Smooth muscle cell (in vitro differentiated cells): ENCODE results near the gene URAD. TPM values are rescaled to one million over a fixed set of nuclear protein-coding genes. Genes with fewer than 3 reads are reported as not detected.

Experiments
- DNase-seq: peaks from one replicate; lab custom pipeline; 2025; ENCODE audit not compliant: unreplicated experiment; lab: John Stamatoyannopoulos, UW
- H2AFZ ChIP-seq: fragments of 200-600 bp; sonication (generic); 2 replicates; pipeline ENCODE4 v1.6.0; 2016; ENCODE audit warnings: antibody characterized with exemption, low read depth, mild to moderate bottlenecking
- H3F3A ChIP-seq: fragments of 200-600 bp; sonication (generic); 2 replicates; pipeline ENCODE4 v1.6.0; 2017; ENCODE audit warnings: antibody characterized with exemption, low read depth
- H3K27ac ChIP-seq: fragments of 200-600 bp; sonication (generic); 2 replicates; pipeline ENCODE4 v1.5.1; 2016; ENCODE audit warnings: low read depth, mild to moderate bottlenecking
- H3K27me3 ChIP-seq: fragments of 200-600 bp; sonication (generic); 2 replicates; pipeline ENCODE4 v1.6.1; 2016; ENCODE audit warnings: low read depth, mild to moderate bottlenecking
- H3K36me3 ChIP-seq: fragments of 200-600 bp; sonication (generic); 2 replicates; pipeline ENCODE4 v1.5.1; 2016; ENCODE audit warnings: low read depth
- H3K4me1 ChIP-seq: fragments of 200-600 bp; sonication (generic); 2 replicates; pipeline ENCODE4 v1.5.1; 2016; ENCODE audit warnings: low read depth
- H3K4me2 ChIP-seq: fragments of 200-600 bp; sonication (generic); 2 replicates; pipeline ENCODE4 v1.6.0; 2016; ENCODE audit warnings: mild to moderate bottlenecking
- H3K4me3 ChIP-seq: fragments of 200-600 bp; sonication (generic); 2 replicates; pipeline ENCODE4 v1.5.1; 2016; ENCODE audit warnings: mild to moderate bottlenecking
- H3K79me2 ChIP-seq: fragments of 200-600 bp; sonication (generic); 2 replicates; pipeline ENCODE4 v1.6.0; 2016; ENCODE audit warnings: low read depth, mild to moderate bottlenecking
- H3K9ac ChIP-seq: fragments of 200-600 bp; sonication (generic); 2 replicates; pipeline ENCODE4 v1.6.0; 2016; ENCODE audit warnings: low read depth
- H3K9me3 ChIP-seq: fragments of 200-600 bp; sonication (generic); replicated peaks from 2 replicates; pipeline ENCODE4 v1.5.1; 2016; ENCODE audit warnings: low read depth
- H4K20me1 ChIP-seq: fragments of 200-600 bp; sonication (generic); 2 replicates; pipeline ENCODE4 v1.6.0; 2016; ENCODE audit warnings: low read depth
- CTCF ChIP-seq: fragments of 200-600 bp; sonication (generic); IDR thresholded peaks from 2 replicates; pipeline ENCODE4 v1.5.1; 2017; ENCODE audit warnings: borderline replicate concordance, mild to moderate bottlenecking, antibody characterized with exemption; ENCODE audit not compliant: insufficient read depth, poor library complexity, severe bottlenecking
- WGBS: methylation state at CpG from one replicate; pipeline ENCODE4 v1.1.7; 2016; ENCODE audit warnings: low lambda C conversion rate; 5-methylcytosine and 5-hydroxymethylcytosine counted together
- polyA plus RNA-seq: library from polyadenylated mRNA; unstranded; fragments of >200 nt; fragmentation: Nextera tagmentation; extraction: Ambion mirVana; gene quantifications from 2 replicates; pipeline ENCODE4 v1.2.1, GENCODE V29; 2016
- total RNA-seq: library from RNA; depleted of rRNA; stranded (reverse); fragments of >200 nt; gene quantifications from 2 replicates; pipeline ENCODE4 v1.2.3, GENCODE V29; 2014

The URAD gene
- total and polyA plus RNA-seq, 2 experiments from 2014 or later, result not detected

GRCh38 chr13:27970382-27971235, 17.9 kb downstream of the URAD start:
- no peak for TF ChIP-seq CTCF
- Histone ChIP-seq H4K20me1 (no peaks in the 10 kb centered on the region), H3K9ac (no peak overlapping the region), H2AFZ (no peak overlapping the region), H3K4me2 (peak overlapping the region; percentile 38), H3K4me3 (no peak overlapping the region), H3K27me3 (peaks cover 100% of the 10 kb centered on the region), H3F3A (no peaks in the 10 kb centered on the region), H3K9me3 (no peaks in the 10 kb centered on the region), H3K79me2 (no peaks in the 10 kb centered on the region), H3K27ac (no peak overlapping the region), H3K36me3 (no peaks in the 10 kb centered on the region), H3K4me1 (peaks cover 42% of the 10 kb centered on the region)
- DNase-seq, result no peak
- 7% methylated on average over 48 of the region's 53 CpGs for WGBS

- Histone ChIP-seq H4K20me1 (no peaks in the 10 kb centered on the region), H3K9me3 (no peaks in the 10 kb centered on the region), H3K27me3 (peaks cover 100% of the 10 kb centered on the region), H3F3A (no peaks in the 10 kb centered on the region), H2AFZ (no peak overlapping the region), H3K4me3 (peak overlapping the region; percentile 43), H3K36me3 (no peaks in the 10 kb centered on the region), H3K79me2 (no peaks in the 10 kb centered on the region), H3K4me1 (peaks cover 42% of the 10 kb centered on the region), H3K9ac (no peak overlapping the region), H3K27ac (no peak overlapping the region), H3K4me2 (no peak overlapping the region)
- no peak for TF ChIP-seq CTCF
- WGBS, result 16% methylated on average over 7 of the region's 7 CpGs
- DNase-seq, result no peak
Observed at GRCh38 chr13:27969866-27970229, 18.6 kb downstream of the URAD start.

GRCh38 chr13:27969082-27969865, 19.2 kb downstream of the URAD start, which contains the start of gene CDX2:
Gene CDX2 (minus strand): TSS chr13:27969315. CDS start chr13:27969006, 309 bp downstream.
- H3K4me3 ChIP-seq, result peak within 1 kb of the TSS; percentile 43
- no peak for DNase-seq

More at GRCh38 chr13:27969082-27969865, 19.2 kb downstream of the URAD start, which contains the start of gene CDX2:
- Histone ChIP-seq H3K36me3 (no peaks in the 10 kb centered on the region), H3K27ac (no peak within 1 kb of the TSS), H3K9ac (no peak within 1 kb of the TSS), H3K9me3 (no peaks in the 10 kb centered on the region), H3K4me2 (peak within 1 kb of the TSS; percentile 81), H3K4me1 (peaks cover 42% of the 10 kb centered on the region), H3F3A (no peaks in the 10 kb centered on the region), H3K79me2 (no peaks in the 10 kb centered on the region), H2AFZ (no peak within 1 kb of the TSS), H3K27me3 (peaks cover 100% of the 10 kb centered on the region), H4K20me1 (no peaks in the 10 kb centered on the region)
- WGBS, result 3% methylated on average over 32 of the region's 34 CpGs
- no peak for TF ChIP-seq CTCF
